H1 (cell line): ENCODE data around the gene TRMT44. TPM values are rescaled to one million over a fixed set of nuclear protein-coding genes. Genes with fewer than 3 reads are reported as not detected.

Experiments used
- CTBP2 ChIP-seq: IDR thresholded peaks from 2 replicates; pipeline ENCODE4 v1.7.0; 2011; ENCODE audit warnings: borderline replicate concordance, mild to moderate bottlenecking, moderate library complexity, mixed read lengths, low read length; ENCODE audit not compliant: insufficient read depth, insufficient read length
- SUZ12 ChIP-seq: fragments of 200-600 bp; sonication (generic); IDR thresholded peaks from 2 replicates; pipeline ENCODE4 v1.6.1; 2012; ENCODE audit warnings: mild to moderate bottlenecking, inconsistent platforms, low read length, moderate library complexity, mixed read lengths
- USF2 ChIP-seq: IDR thresholded peaks from 2 replicates; pipeline ENCODE4 v1.6.1; 2011; ENCODE audit warnings: low read length, improper control_type of control experiment
- polyA plus RNA-seq, 7 experiments: library from polyadenylated mRNA; depleted of rRNA in 3 of 7; stranded (reverse) in 5 of 7; unstranded in 2 of 7; fragments of >200 nt in 5 of 7; fragments of 200-250 nt in 2 of 7; gene quantifications; 1 replicate in 5 of 7; 2 replicates in 1 of 7; 4 replicates in 1 of 7; pipeline versions ENCODE4 v1.2.1 to v1.2.3, GENCODE V29; 2011 to 2013; ENCODE audit warnings: missing spikeins in 2 of 7, mixed read lengths in 2 of 7
- total RNA-seq: library from RNA; stranded (reverse); fragmentation: NEBNext Ultra II Directional; extraction: Animal tissue kit (Norgen Biotek cat#: 25700); gene quantifications from 2 replicates; pipeline ENCODE4 v1.2.1, GENCODE V29; 2021

Gene TRMT44
- total and polyA plus RNA-seq, 2 of the 8 experiments (the other 6 are each of a cell fraction or from before 2014, with no cell fraction given) = 8.6 to 23.9 TPM

DNA sequence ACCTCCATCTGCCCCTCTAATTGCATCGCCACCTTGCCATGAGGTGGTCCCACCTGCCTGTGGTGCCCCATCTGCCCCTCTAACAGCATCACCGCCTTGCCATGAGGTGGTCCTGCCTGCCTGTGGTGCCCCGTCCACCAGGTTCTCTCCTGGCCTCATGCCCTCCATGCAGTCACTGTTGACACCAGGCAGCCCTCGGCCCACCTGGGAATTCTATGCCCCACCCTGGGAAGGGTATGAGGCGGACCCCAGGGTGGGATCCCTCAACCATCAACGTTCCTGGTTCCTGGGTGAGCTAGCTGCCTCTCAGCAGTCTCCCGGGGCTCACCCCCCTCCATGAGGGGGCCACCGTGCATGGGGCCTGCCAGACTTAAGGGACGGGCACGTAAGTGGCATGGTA is 38.9 kb upstream of the TRMT44 start (continued):
- TF ChIP-seq CTBP2 = no peak
- TF ChIP-seq USF2 = no peak
- TF ChIP-seq SUZ12 = no peak
